NCI-H2107 treated with DMSO at 0.1 percent for 48 hours (cell line): ENCODE data around the gene SMCO2.
A peak's percentile ranks its signal among the peaks of the same experiment; 100 is the strongest.
"Not testable (repeated sequence)": the region's sequence is repeated elsewhere in the genome, so short reads cannot be mapped to it uniquely, and the experiment has no call there.

ENCODE experiments used
- DNase-seq: peaks from one replicate; lab custom pipeline; 2025; ENCODE audit not compliant: unreplicated experiment; lab: John Stamatoyannopoulos, UW

Gene SMCO2

DNA sequence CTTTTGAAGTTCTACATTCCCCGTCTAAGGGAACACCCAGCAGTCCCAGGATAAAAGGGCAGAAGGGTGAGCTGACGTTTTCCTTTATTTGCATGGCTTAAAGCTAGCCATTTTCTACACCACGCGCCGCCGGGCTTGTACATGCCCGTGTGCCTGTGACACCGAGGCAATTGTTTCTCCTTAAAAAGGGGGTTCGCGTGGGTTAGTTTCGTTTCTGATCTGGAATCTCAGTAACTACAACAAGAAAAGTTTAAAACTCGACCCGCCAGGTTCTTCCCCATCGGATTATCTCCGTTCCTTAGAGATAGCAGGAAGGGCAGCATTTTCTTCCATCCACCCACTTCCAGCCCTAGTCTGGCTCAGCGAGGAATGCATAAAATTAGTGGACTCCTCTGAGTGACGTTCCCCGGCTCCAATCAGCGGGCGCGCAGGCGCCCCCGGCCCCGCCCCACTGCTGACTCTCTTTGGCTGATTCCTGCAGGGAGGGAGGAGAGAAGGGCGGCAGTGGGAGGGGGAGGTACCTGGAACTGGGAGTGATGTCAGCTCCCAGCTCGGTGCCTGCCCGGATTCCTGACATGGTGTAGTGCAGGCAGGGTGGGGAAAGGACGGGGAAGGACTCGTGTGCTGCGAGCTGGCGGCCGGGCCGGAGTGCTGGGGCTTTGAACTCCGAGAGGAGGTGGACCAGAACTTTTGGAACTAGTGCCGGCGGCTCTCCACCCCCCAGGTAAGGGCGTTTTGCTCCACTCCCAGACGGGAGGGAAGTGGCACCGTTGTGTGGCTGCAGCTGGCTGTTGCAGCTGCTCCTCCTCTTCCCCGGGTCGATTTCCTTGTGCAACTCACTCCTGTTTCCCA lies 77.3 kb downstream of the SMCO2 start, which contains the start of gene PPFIBP1:
Gene PPFIBP1 (plus strand): TSS at position 565 of the 852 bp plus-strand sequence. CDS start 109,191 bp downstream, outside the sequence.
- DNase-seq = peak; percentile 97

DNA sequence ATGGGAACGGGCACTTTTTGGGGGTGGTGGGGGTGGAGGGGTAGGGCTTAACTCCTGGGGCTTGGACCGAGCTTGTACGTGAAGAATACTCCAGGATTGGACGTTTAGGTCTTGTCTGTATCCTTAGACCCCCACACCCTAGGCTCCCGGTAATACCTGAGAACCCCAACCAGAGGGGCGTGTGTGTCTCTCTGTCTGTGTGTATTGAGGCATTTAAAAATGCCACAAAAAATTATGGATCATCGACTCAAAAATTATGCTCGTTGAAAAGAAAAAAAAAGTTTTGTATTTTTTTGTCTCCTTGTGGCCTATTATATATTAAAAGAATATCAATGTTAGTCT lies 77.9 kb downstream of the SMCO2 start:
- DNase-seq = no peak

DNA sequence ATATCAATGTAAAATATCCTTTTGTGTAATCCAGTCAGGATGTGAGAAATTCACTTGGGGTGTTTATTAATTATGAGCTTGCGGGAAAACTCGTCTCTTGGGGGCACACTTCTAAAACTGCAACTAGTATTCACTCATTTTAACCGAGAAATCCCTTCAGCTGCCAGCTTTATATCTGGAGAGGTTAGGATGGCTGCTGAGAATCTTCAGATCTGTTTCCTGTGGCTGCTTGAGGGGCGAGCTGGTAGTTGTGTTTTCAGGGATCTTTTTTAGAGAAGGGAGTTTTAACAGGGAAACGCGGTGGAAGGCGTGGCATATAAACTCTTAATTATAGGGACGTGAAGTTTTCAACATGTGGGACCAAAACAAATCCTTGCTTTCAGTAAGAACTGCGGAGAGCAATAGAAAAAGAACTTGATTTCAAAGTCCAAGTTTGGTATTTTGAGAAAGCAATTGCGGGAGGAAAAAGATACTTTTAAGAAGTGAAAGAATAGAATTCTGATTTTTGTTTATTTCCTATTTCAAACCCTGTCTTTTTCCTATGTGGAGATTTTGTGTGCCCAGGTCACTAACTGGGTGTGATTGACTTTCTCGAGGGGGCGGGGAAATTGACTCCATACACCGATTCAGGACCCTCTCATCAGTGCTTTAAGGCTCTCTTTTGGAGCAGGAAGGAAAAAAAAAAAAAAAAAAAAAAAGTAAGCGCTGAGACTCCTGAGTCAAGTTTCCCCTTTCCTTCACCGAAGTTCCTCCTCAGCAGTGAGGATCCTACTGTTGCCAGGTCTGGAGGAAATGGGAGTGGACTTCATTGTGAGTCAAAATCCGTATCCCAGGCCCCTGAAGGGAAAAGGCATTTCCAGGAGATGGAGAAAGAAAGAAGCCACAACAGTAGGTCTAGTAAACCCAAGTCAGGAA lies 78.6 kb downstream of the SMCO2 start:
- DNase-seq = no peak

DNA sequence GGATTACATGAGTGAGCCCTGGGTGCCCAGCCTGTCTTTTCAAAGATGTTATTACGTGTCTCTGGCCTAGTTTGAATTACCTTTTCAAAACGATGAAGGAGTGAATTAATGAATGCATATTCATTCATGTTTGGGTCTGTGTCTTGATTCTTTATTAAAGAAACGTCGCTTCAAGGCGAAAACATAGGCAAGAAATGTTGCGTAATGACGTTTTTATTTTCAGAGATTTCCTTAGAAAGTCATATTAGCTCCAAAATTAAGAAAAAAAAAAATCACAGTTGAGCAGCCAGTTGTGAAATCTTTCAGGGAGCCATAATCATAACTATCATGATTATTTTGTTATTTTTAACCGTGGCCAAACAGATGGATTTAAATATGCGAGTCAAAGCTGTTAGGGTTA lies 81.0 kb downstream of the SMCO2 start:
- no peak for DNase-seq

DNA sequence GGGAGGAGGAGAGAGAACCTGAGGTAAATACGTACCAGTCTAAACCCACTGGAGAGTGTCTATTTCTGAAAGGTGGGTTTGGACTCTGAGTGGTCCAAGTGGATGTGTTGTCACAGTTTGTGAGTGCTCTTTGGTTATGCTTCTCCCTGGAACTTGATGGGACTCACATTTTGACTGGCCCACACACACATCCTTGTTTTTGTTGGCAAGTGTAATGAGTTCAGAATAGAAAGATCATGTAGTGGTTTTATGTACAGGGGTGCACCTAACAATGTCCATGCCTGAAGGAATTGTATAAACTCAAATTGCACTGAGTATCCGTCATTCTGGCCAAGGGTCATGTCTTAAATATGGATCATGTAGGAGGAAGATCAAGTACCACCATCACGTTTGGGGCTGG lies 82.3 kb downstream of the SMCO2 start:
- no peak for DNase-seq

DNA sequence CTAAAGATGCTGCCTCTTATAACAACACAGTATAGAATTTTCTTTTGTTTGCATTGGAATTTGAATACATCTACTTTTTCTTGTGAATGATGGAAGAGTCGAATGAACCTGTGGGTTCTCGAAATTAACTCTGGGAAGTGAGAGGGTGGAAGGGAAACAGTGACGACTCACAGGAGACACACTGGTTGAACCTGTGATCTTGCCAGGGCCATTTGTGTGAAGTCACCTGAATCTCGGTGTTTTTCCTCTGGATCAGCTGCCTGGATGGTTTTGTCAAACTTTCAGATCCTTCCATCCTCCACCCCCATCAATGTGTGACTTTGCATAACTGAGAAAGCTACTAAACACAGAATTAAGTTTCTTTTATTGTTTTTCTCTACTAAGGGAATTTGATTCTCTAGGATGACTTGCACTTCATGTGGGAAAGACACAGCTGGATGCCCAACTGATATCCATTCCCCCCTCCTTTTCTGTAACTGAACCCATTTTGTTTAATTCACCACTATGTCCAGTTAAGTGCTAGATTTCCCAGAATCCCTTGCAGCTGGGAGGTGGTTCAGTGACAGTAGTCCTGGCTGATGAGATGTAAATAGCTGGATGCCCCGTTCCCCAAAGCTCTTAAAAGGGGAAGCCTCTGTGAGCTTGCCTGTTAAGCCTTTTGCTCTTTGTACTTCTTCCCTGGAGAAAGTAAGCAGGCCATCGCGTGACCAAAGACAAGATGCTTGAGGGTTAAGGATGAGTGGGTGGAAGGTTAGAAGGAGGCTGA lies 83.8 kb downstream of the SMCO2 start:
- DNase-seq = no peak

DNA sequence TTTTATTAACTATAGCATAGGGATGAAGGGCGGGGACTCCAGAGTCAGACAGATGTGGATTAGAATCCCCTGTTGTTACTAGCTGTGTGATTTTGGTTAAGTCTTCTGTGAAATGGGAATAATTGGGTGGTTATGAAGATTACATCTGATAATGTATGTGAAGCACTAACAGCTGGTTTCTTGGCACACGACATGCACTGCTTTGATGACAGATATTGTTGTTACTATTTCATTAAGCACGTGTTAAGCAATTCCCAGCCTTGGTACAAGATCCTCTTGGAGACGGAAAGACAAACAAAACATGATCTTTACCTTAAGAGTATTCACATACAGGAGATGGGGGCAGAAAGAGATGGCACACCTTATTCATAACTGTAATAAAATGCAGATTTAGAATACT lies 85.4 kb downstream of the SMCO2 start:
- no peak for DNase-seq

DNA sequence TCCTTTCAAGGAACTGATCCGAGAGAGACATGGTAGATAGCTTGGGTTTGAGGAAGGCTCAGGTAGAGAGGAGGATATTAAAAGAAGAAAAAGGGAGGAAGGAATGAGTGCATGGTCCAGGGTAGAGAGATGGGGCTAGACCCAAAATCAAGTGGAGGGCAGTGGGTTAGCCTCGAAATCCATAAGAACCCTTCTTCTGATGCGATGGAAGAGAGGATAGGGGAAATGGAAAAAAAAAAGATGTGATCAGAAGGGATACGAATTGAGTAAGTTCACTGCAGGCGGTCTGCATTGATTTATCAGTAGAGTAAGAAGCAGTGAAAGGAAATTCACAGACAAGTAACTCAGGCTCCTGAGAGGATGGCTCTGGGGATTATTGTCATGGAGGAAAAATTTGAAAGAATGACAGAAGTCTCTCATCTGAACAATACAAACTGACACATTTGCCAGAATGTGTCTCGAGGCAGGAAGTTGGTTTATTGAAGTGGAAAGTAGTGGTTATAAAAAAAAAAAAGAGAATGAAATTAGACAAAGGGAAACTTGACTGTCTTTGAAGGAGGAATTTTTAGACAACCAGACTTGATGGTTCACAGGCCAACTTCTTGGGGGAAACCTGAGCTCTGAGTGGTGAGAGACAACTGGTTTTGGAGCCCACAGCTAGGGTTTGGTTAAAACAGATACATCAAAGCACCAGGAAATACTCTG lies 87.7 kb downstream of the SMCO2 start:
- no peak for DNase-seq

DNA sequence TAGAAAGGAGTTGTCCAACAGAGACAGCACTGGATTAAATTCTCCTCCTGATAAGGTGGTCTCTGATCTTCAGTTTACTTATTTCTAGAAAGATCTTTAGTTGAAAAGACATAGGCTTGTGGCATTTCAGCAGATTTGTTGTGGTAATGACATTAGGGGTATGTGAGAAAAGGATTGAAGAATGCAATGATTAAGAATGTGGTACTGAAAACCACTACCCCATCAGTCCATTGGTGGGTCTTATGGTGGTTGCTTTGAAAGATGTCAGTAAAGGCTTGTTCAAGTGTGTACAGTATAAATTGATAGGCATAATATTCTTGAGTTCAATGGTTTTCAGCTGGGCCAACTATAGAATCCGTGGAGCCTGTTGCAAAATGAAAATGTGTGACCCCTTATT lies 88.2 kb downstream of the SMCO2 start:
- no peak for DNase-seq

DNA sequence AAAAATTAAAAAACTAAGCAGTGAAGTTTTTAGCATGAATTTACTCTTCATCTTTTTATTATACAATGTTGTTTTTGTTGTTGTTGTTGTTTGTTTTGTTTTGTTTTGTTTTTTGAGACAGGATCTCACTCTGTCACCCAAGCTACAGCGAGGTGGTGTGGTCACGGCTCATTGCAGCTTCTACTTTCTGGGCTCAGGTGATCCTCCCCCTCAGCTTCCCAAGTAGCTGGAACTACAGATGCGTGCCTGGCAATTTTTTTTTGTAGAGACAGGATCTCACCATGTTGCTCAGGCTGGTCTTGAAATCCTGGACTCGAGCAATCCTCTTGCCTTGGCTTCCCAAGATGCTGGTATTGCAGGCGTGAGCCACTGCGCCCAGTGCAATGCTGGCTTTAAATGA lies 88.8 kb downstream of the SMCO2 start:
- DNase-seq = no peak

DNA sequence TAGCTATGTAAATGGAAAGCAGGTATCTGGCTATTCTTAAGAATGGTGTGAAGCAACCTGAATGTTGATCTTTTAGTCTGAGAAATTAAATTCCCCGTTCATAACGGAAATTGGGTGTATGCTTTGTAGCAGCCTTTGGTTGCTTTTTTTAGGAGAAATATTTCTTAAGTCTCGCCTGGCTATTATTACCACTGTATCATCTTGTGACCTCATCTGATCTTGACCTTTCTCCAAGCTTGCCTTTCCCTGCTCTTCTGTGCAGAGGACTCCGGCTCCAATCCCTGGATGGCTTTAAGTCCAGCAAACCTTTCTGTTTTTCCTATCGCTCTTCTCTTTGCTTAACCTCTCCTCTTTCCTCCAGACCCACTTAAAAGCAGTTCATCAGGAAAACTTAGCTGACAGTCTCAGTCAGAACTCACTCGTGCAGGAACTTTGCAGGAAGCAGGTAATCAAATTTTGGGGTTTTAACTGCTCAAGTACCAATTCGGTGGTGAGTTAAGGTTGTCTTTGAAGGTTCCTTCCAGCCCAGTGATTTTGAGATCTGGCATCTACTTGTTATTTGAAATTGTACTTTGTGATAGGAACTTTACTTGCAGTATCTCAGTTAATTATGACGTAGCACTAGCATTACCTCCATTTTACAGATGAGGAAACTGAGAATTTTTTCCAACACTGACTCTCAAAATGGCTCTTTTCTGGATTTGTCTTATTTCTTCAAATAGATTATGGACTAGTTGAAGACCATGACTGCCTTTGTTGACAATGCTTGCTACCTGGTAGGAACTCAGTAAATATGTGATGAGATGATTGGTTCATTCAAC lies 91.5 kb downstream of the SMCO2 start:
- no peak for DNase-seq

DNA sequence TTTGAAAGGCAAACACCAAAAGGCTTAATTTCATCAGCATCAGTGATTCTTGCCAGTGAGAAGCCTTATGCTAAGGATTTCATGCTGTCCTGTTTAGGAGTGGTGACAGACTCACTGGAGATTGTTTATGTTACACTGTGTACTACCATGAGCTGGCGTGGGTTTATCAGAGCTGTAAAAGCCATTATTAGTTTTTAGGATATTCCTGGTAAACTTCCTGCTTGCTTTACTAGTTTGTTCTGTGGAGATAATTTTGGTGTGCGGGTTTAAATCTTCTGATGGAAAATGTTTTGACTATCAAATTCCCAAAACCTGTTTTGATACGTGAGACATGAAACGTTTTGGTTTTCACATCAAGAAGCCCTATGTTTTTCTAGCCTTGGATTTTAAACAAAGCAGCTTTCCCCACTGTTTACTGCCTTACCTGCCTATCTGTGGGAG lies 92.7 kb downstream of the SMCO2 start:
- no peak for DNase-seq

DNA sequence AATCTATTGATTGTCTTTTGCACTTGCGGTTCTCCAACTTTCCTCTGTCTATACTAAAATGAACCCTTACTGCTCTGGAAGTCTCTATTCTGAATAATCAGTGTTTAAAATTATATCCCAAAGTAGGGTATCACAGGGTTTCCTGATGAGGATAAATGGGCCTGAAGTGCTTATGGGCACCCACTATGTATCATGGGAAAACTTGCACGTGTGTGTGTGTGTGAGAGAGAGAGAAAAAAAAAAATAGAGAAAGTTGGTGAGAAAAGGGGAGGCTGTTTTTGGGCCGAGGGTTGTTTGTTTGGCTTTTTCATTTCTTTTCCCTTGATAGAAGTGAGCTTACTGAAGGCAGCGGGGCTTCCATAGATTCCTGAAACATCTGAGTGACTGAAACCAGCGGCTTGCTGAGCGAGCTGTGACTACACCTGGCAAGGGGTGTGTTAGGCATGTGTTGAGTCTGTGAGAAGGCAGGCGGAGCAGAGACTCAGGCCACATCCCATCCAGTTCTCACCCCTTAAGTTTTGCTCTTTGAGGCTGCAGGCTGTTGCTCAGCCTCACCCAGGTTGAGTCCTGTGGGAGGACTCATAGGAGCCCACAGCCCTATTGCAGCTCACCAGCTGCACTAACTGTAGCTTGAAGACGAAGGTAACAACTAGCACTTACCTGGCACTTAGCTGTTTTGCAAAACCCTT lies 94.6 kb downstream of the SMCO2 start:
- no peak for DNase-seq

DNA sequence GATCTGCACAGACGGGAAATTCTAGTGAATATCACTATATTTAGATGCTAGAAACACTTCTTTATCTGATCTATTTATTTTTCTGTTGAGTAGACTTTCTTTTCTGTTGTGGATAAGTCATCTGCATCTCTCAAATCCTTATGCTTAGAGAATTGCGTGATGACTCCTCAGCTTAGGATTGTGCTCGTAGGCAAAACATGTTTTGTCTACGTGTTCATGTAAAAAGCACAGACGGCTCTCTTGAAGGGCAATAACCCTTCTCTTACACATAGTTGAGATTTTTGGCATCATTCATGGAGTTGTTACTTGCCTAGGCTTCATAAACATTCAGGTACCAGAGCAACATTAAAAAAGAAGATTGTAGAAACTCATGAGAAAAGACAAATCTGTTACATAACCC lies 96.1 kb downstream of the SMCO2 start:
- no peak for DNase-seq

DNA sequence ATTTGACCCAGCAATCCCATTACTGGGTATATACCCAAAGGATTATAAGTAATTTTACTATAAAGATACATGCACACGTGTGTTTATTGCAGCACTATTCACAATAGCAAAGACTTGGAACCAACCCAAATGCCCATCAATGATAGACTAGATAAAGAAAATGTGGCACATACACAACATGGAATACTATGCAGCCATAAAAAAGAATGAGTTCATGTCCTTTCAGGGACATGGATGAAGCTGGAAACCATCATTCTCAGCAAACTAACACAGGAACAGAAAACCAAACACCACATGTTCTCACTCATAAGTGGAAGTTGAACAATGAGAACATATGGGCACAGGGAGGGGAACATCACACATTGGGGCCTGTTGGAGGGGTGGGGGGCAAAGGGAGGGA lies 98.3 kb downstream of the SMCO2 start:
- DNase-seq = not testable (repeated sequence)

DNA sequence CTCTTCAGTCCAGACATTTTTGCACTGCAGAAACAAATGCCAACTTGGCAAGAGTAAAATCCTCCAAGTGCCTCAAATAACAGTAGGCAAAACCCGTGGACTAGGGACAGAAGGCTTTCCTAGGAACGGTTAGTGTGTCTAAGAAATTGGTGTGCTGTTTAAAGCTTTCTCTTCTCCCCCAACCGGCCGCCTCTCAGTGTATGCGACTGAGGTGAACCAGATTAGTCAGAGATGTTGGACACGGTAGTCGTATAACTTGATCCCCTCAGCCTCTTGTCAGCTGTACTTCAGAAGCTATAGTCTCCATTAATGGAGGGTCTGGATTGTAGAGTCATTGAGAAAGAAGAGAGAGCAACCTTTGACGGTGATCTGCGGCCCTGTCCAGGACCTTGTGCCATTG lies 99.1 kb downstream of the SMCO2 start:
- DNase-seq = no peak

DNA sequence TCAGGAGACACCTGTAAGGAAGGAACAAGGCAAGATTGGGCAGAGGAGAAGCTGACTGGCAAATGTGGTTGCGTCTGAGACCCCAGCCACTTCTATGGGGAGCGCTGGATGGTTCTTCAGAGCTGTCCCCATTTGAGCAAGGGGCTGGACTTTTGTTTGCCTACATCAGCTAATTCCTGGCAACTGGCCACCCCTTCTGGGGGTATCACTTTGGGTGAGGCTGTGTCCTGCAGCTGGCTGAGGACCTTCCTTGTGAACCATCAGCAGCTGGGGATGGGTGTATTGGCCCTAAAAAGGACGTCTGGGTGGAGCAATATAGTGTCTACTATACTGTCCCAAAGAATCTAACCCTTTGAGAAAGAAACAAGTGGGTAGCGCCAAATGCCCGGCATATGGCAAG lies 101.1 kb downstream of the SMCO2 start:
- no peak for DNase-seq

DNA sequence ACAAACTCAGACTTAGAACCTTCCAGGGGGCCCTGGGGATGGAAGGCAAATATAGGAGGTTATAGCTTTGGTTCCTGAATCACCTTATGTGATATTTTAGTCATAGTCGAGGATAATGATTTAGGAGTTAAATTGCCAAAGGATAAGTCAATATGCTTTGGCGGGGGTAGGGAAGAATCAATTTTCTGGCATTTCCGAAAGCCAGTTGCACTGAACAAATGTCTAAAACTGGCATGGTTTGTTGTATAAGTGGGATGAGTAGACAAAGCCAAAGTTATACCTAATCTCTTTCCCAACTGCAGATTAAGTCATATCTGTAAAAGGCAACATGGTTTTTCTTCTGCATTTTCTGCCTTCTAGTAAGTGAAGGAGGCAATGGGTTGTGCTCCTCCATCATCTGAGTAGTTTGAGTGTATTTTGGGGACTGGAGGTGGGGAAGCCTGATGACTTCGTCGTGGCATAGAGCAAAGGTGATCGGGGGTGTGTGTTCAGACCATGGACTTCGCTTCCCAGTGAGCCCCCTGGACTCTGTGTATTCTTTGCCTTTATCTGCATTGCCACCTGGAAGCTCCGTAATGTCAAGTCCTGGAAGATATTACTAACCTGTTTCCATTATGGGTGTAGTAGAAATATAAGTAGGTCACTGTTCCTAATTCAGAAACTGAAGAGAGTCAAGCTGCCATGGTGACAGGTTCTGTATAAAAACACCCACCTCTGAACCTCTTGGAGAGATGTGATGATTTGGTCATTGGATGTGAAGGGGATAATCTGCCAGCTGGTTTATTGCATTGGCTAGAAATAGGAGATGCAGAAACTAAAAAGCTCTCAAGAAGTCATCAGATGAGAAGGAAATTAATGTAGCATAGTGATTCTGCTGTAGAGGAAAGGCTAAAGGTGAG lies 102.0 kb downstream of the SMCO2 start:
- no peak for DNase-seq
